Gastrocnemius medialis (tissue), 4 donors: Measurements from ENCODE around the gene EEF1B2.

Source experiments
- POLR2A ChIP-seq, 2 donors: fragments of 450-650 bp; IDR thresholded peaks; one replicate each; pipeline ENCODE4 v1.6.1; 2017; ENCODE audit warnings: antibody characterized with exemption in 2 of 2, mild to moderate bottlenecking in 2 of 2, moderate library complexity in 2 of 2
- TF ChIP-seq, protein P1 (sequence below), 5 experiments: fragments of 450-650 bp in 3 of 5; fragments of 200-600 bp in 2 of 5; sonication (generic) in 2 of 5; IDR thresholded peaks in 4 of 5; conservative IDR thresholded peaks in 1 of 5; 1 replicate in 4 of 5; 2 replicates in 1 of 5; pipeline ENCODE4 v1.5.1; 2016 to 2019; ENCODE audit warnings: antibody characterized with exemption in 5 of 5, mild to moderate bottlenecking in 3 of 5, moderate library complexity in 3 of 5

DNA sequence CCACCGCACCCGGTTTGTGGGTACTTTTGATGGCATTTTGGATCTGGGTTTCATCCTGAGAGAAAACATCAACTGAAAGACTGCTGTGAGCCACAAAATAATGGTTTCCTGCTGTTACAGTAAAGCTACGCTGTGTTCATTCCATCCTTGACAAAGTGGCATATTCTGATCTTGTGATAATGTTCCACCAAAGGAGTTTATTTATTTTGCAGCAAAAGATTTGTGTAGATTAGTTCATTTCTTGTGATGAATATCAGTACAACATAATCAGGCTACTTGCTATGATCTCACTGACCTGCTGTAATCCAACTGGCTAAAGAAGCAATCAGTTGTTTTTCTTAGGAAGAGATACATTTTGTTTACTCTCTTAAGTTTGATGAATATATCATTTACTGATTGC lies 45.0 kb downstream of the EEF1B2 start:
- TF ChIP-seq, protein P1, sequence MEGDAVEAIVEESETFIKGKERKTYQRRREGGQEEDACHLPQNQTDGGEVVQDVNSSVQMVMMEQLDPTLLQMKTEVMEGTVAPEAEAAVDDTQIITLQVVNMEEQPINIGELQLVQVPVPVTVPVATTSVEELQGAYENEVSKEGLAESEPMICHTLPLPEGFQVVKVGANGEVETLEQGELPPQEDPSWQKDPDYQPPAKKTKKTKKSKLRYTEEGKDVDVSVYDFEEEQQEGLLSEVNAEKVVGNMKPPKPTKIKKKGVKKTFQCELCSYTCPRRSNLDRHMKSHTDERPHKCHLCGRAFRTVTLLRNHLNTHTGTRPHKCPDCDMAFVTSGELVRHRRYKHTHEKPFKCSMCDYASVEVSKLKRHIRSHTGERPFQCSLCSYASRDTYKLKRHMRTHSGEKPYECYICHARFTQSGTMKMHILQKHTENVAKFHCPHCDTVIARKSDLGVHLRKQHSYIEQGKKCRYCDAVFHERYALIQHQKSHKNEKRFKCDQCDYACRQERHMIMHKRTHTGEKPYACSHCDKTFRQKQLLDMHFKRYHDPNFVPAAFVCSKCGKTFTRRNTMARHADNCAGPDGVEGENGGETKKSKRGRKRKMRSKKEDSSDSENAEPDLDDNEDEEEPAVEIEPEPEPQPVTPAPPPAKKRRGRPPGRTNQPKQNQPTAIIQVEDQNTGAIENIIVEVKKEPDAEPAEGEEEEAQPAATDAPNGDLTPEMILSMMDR (IDR thresholded peaks at IDR 0.05 in 4 of 5, conservative IDR thresholded peaks at IDR 0.05 in 1 of 5) = no peak
- TF ChIP-seq POLR2A (IDR thresholded peaks at IDR 0.05) = no peak
